HG03135 (cell line): ENCODE data around the gene TSPAN18.

ENCODE experiments used
- ATAC-seq: cut with Tn5 transposase; IDR thresholded peaks from one replicate; pipeline ENCODE4 v1.9.1; 2021; ENCODE audit warnings: mild to moderate bottlenecking, moderate library complexity; ENCODE audit not compliant: unreplicated experiment

The TSPAN18 gene

GRCh38 chr11:44726283-44727113 is at the start of gene TSPAN18:
TSS of gene TSPAN18 (plus strand) at chr11:44726962. CDS start at chr11:44906417, 179,455 bp downstream.
- peak; percentile 78 for ATAC-seq

GRCh38 chr11:44680982-44681597 is 45.7 kb upstream of the TSPAN18 start:
- no peak for ATAC-seq

- ATAC-seq, result no peak
These were observed 45.1 kb upstream of the TSPAN18 start for GRCh38 chr11:44681698-44682097.

DNA sequence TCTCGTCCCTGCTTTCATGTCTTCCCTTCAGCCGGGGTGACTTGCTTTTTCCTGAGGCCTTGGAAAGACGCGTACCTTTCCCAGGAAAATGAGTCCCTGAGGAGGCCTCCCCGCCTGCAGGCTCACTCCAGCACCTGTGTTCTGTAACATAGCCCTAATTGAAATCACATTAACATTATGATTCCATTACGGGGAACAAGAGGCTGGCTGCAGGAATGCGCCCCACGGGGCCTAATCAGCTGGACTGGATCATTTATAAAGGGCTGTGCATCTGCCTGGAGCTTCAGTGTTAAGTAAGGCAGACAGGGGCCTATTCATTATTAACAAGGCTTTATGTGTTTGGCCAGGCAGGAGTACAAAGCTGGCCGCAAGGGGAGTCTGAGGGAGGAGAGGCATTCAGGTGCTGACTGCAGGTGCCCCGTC is 41.9 kb upstream of the TSPAN18 start:
- ATAC-seq, result no peak

DNA sequence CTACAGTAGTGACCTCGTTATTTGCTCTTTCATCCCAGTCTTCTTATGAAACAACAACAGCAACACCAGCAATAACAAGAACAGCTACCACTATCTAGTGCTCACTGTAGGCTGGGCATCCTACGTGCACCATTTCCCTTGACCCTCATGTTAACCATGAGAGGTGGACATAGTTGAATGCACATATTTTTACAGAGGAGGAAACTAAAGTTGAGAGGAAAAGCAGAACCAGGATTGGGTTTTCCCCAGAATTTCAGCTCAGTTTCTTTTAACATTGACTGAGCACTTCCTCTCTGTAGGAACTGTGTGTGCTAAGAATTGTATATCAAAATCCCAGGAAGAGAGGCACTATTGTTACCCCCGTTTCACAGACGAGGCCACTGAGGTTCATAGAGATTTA is 39.4 kb upstream of the TSPAN18 start:
- ATAC-seq, result no peak

DNA sequence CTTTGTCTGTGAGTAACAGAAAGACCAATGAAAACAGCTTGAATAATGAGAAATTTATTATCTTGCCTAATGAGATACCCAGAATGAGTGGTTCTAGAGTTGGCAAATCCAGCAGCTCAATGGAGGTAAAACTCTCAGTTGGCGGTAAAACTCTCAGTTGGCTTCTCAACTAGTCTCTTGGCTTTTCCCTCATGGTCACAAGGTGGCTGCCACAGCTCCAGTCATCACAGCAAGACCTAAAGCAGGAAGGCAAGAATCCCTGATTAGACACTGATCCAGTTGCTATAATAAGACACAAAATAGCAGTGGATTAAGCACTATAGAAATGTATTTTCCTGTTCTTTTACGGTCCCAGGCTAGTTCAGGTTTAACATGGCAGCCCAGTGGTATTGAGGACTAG is 37.5 kb upstream of the TSPAN18 start:
- ATAC-seq, result no peak

DNA sequence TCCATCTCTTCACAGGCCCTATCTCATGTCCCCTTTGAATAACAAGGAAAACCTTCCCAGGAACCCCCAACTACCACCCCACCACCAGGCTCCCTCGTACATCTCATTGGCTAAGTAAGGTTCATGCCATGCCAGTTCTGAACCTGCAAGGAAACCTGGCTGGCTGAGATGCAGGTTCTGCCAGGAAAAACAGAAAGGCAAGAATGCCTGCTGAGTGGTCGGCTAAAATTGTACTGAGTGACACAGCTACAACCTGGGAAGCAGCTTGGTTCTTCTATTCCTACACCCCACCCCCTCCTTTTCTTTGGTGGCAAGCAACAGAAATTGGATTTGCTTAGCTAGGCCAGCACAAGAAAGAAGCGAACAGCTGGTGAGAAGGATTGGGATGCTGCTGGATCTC is 36.1 kb upstream of the TSPAN18 start:
- no peak for ATAC-seq

DNA sequence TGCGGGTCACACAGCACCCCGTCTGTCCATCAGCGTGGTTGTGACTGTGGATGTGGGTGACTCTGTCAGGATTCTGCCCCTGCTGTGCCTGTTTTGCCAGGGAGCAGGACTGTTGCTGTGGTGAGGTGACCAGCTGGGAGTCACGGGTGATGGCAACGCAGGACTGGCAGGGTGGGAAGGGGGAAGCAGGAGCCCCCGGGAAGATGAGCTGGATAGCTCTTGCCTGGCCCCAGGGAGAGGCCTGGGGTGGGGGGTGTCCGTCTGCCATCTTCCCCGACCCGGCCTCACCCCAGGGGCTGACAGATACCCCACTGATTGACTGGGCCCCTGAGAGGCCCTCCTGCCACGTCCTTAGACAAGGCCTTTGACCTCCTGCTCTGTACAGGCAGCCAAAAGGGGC is 34.3 kb upstream of the TSPAN18 start:
- ATAC-seq, result no peak

DNA sequence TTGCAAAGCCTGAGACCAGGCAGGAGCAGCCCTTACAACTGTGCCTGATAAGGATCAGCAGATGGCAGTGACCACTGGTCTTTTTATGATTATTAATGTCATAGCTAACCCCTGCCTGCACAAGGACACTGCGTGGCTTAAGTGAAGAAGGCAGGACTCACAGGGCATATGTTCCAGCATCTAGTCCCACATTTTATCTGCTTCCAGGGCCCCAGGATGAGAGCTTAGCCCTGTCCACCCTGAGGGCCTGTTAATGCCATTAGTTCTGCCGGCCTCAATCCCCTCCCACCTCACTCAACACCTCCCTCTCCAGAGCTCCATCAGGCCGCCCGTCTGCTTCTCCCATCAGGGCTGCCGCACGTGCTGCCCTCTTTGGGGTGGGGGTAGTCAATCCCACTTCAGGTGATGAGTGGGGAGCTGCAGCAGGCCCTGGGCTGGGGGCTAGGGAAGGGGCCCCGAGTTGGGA is 33.1 kb upstream of the TSPAN18 start:
- ATAC-seq, result no peak

GRCh38 chr11:44694443-44694842 is 32.3 kb upstream of the TSPAN18 start:
- no peak for ATAC-seq

GRCh38 chr11:44695169-44695833 is 31.5 kb upstream of the TSPAN18 start:
- no peak for ATAC-seq

- ATAC-seq, result no peak
These were observed 28.4 kb upstream of the TSPAN18 start for GRCh38 chr11:44698252-44698912.

DNA sequence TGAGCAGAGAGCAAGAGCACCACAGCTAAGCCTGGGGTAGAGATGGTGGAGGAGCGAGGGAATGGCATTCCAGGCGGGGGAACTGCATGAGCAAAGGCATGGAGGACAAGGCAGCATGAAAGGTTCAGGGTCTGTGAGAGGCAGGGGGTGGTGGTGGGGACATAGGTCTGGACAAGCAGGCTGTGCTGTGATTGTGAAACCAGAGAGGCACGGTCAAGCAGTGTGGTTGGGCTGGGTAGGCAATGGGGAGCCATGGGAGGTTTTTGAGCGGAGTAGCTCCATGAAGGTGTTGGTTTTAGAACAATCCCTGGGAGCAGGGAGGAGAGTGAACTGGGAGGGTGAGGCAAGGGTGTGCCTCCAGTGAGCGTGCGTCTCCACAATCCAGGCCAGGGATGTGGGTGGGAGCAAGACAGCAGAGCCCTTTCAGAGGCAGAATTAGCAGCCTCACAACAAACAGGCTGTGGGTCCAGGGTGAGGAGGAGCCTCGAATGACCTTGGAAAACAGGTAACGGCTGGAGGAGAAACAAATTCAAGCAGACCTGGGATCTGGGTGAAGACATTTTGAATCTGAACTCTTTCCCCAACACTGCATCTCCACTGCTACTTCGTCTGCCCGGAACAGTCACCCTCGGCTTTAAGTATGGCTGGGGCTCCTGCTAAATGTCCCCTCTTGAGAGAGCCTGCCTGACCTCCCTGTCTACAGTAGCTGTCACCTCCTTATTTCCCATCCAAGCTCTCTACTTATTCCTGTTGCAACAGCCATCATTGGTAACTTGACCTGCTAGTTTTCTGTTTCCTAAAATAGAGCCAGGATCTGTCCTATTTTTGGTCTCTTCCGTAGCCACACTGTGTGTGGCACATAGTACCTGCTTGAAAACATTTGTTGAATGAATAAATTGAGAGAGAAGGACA is 27.0 kb upstream of the TSPAN18 start:
- no peak for ATAC-seq

DNA sequence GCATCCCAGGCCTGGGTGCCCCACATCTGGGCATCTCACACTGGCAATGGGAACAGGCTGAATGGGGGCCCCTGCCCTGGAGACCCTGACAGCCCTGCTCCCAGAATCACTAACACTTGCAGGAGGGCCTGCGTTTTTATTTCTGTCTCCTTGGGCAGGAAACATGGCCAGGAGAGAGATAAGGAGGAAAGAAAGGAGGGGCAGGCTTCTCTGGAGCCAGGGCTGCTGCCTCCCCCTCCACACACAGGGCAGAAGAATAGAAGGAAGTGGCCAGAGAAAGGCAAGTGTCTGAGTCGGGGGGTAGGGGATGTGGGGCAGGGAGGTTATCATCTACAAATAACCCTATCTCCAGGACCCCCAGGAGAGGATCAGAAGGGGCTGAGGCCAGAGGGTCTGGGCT is 25.5 kb upstream of the TSPAN18 start:
- no peak for ATAC-seq

- no peak for ATAC-seq
These were observed 23.9 kb upstream of the TSPAN18 start for GRCh38 chr11:44702889-44703288.

- ATAC-seq, result no peak
These were observed 19.7 kb upstream of the TSPAN18 start for GRCh38 chr11:44707094-44707493.

GRCh38 chr11:44708009-44708408 is 18.8 kb upstream of the TSPAN18 start:
- no peak for ATAC-seq

- ATAC-seq, result no peak
These were observed 18.1 kb upstream of the TSPAN18 start for GRCh38 chr11:44708523-44709280.

GRCh38 chr11:44709281-44709562 is 17.5 kb upstream of the TSPAN18 start:
- ATAC-seq, result no peak

DNA sequence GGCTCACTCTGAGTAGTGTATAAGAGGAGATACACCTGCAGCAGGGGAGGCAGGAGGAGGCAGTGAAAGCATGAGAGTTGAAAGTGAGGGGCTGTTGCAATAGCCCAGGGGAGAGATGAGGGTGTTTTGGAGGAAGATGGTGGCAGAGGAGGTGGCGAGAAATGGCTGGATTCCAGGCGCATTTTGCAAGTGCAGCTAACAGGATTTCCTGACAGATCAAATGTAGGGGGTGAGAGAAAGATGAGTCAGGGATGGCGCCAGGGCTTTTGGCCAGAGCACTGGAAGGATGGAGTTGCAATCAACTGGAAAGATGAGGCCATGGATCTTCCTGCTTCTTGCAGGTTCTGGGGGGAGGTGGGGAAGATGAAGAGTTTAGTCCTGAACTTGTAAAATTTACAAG is 16.8 kb upstream of the TSPAN18 start:
- ATAC-seq, result no peak
